ENCODE results near the gene ANP32A. TPM values are rescaled to one million over a fixed set of nuclear protein-coding genes. Genes with fewer than 3 reads are reported as not detected.
"Not testable (repeated sequence)": the region's sequence is repeated elsewhere in the genome, so short reads cannot be mapped to it uniquely, and the experiment has no call there.

ANP32A gene
- total and polyA plus RNA-seq, 4 donors: 71.4 to 167 (median 118) TPM

GRCh38 chr15:68767833-68768232 lies 52.9 kb downstream of the ANP32A start:
- WGBS (ENCODE audit: insufficient coverage): 50% methylated on average over 2 of the region's 4 CpGs
- no peaks in the 10 kb centered on the region for H3K4me1 ChIP-seq (ENCODE audit: control insufficient read depth, insufficient read depth, low read length)

GRCh38 chr15:68765602-68766368 lies 54.9 kb downstream of the ANP32A start:
- H3K4me3 ChIP-seq (ENCODE audit: low read depth, low read length): no peak overlapping the region

More at GRCh38 chr15:68767833-68768232, 52.9 kb downstream of the ANP32A start:
- no peaks in the 10 kb centered on the region for H3K27me3 ChIP-seq (ENCODE audit: control insufficient read depth, insufficient read depth, low read length)
- H3K4me3 ChIP-seq (ENCODE audit: low read depth, low read length): no peak overlapping the region
- H3K27ac ChIP-seq (ENCODE audit: low read depth, low read length): no peak overlapping the region
- H3K9me3 ChIP-seq (ENCODE audit: control insufficient read depth, insufficient read depth, low read length): no peaks in the 10 kb centered on the region
- DNase-seq (ENCODE audit: low read depth in 4 of 6, low spot score in 6 of 6): no peak
- no peaks in the 10 kb centered on the region for H3K36me3 ChIP-seq (ENCODE audit: control insufficient read depth, insufficient read depth, low read length)

GRCh38 chr15:68764090-68764489 lies 56.6 kb downstream of the ANP32A start:
- no CpG with 5 or more reads among the region's 1 CpG for WGBS (ENCODE audit: insufficient coverage)
- Histone ChIP-seq H3K27ac (ENCODE audit: low read depth, low read length) (no peak overlapping the region), H3K27me3 (ENCODE audit: control insufficient read depth, insufficient read depth, low read length) (no peaks in the 10 kb centered on the region), H3K4me3 (ENCODE audit: low read depth, low read length) (no peak overlapping the region), H3K4me1 (ENCODE audit: control insufficient read depth, insufficient read depth, low read length) (no peaks in the 10 kb centered on the region), H3K36me3 (ENCODE audit: control insufficient read depth, insufficient read depth, low read length) (no peaks in the 10 kb centered on the region), H3K9me3 (ENCODE audit: control insufficient read depth, insufficient read depth, low read length) (no peaks in the 10 kb centered on the region)
- DNase-seq (ENCODE audit: low read depth in 4 of 6, low spot score in 6 of 6): no peak

More at GRCh38 chr15:68765602-68766368, 54.9 kb downstream of the ANP32A start:
- no peaks in the 10 kb centered on the region for H3K27me3 ChIP-seq (ENCODE audit: control insufficient read depth, insufficient read depth, low read length)
- no peak overlapping the region for H3K27ac ChIP-seq (ENCODE audit: low read depth, low read length)
- no peaks in the 10 kb centered on the region for H3K9me3 ChIP-seq (ENCODE audit: control insufficient read depth, insufficient read depth, low read length)
- no peak for DNase-seq (ENCODE audit: low read depth in 4 of 6, low spot score in 6 of 6)
- WGBS (ENCODE audit: insufficient coverage): 66% methylated on average over 4 of the region's 11 CpGs
- no peaks in the 10 kb centered on the region for H3K36me3 ChIP-seq (ENCODE audit: control insufficient read depth, insufficient read depth, low read length)
- no peaks in the 10 kb centered on the region for H3K4me1 ChIP-seq (ENCODE audit: control insufficient read depth, insufficient read depth, low read length)

- Histone ChIP-seq H3K36me3 (ENCODE audit: control insufficient read depth, insufficient read depth, low read length) (no peaks in the 10 kb centered on the region), H3K4me3 (ENCODE audit: low read depth, low read length) (no peak overlapping the region), H3K27ac (ENCODE audit: low read depth, low read length) (no peak overlapping the region), H3K27me3 (ENCODE audit: control insufficient read depth, insufficient read depth, low read length) (no peaks in the 10 kb centered on the region), H3K9me3 (ENCODE audit: control insufficient read depth, insufficient read depth, low read length) (no peaks in the 10 kb centered on the region), H3K4me1 (ENCODE audit: control insufficient read depth, insufficient read depth, low read length) (no peaks in the 10 kb centered on the region)
- 93% methylated on average over 3 of the region's 4 CpGs for WGBS (ENCODE audit: insufficient coverage)
- no peak for DNase-seq (ENCODE audit: low read depth in 4 of 6, low spot score in 6 of 6)
These were observed 57.6 kb downstream of the ANP32A start for GRCh38 chr15:68763063-68763462.

DNA sequence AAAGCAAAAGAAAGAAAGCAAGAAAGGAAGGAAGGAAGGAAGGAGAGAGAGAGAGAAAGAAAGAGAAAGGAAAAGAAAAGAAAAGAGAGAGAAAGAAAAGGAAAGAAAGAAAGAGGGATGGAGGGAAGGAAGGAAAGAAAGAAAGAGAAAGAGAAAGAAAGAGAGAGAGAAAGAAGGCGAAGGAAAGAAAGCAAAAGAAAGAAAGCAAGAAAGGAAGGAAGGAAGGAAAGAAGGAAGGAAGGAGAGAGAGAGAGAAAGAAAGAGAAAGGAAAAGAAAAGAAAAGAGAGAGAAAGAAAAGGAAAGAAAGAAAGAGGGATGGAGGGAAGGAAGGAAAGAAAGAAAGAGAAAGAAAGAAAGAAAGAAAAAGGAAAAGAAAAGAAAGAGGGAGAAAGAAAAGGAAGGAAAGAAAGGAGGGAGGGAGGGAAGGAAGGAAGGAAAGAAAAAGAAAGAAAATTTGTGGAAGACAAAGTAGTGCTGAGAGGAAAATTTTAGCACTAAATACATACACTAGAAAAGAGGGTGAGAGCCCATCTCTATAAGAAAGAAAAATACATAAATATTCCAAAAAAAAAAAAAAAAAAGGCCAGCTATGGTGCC lies 60.6 kb downstream of the ANP32A start:
- H3K4me1 ChIP-seq (ENCODE audit: control insufficient read depth, insufficient read depth, low read length); H3K27ac ChIP-seq (ENCODE audit: low read depth, low read length); H3K27me3 ChIP-seq (ENCODE audit: control insufficient read depth, insufficient read depth, low read length); H3K36me3 ChIP-seq (ENCODE audit: control insufficient read depth, insufficient read depth, low read length); DNase-seq (ENCODE audit: low read depth in 4 of 6, low spot score in 6 of 6); H3K4me3 ChIP-seq (ENCODE audit: low read depth, low read length); H3K9me3 ChIP-seq (ENCODE audit: control insufficient read depth, insufficient read depth, low read length): not testable (repeated sequence)
- WGBS (ENCODE audit: insufficient coverage): 88% methylated on average over 1 of the region's 1 CpG

DNA sequence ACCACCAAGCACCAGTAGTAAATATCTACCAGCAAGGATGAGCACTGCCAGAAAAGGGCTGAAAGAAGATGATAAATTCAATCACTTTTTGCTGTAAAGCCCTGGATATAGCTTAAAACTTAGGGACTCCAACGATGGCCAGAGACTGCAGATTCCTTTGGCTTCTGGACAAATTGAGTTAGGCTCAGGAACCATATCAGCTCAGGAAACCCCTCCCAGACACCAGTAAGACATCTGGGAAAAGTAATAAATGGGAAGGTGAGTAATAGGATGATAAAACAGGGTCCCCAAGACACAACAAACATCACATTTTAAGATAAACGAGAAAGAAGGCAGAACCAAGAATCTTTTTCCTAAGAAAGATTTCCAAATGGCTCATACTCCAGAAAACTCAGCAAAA lies 65.0 kb downstream of the ANP32A start:
- no peak for DNase-seq (ENCODE audit: low read depth in 4 of 6, low spot score in 6 of 6)
- no peaks in the 10 kb centered on the region for H3K27me3 ChIP-seq (ENCODE audit: control insufficient read depth, insufficient read depth, low read length)
- no CpG with 5 or more reads among the region's 2 CpGs for WGBS (ENCODE audit: insufficient coverage)
- H3K27ac ChIP-seq (ENCODE audit: low read depth, low read length): no peak overlapping the region
- no peak overlapping the region for H3K4me3 ChIP-seq (ENCODE audit: low read depth, low read length)
- no peaks in the 10 kb centered on the region for H3K9me3 ChIP-seq (ENCODE audit: control insufficient read depth, insufficient read depth, low read length)
- no peaks in the 10 kb centered on the region for H3K4me1 ChIP-seq (ENCODE audit: control insufficient read depth, insufficient read depth, low read length)
- no peaks in the 10 kb centered on the region for H3K36me3 ChIP-seq (ENCODE audit: control insufficient read depth, insufficient read depth, low read length)

- Histone ChIP-seq H3K27ac (ENCODE audit: low read depth, low read length) (no peak overlapping the region), H3K27me3 (ENCODE audit: control insufficient read depth, insufficient read depth, low read length) (no peaks in the 10 kb centered on the region), H3K9me3 (ENCODE audit: control insufficient read depth, insufficient read depth, low read length) (no peaks in the 10 kb centered on the region), H3K4me1 (ENCODE audit: control insufficient read depth, insufficient read depth, low read length) (no peaks in the 10 kb centered on the region), H3K36me3 (ENCODE audit: control insufficient read depth, insufficient read depth, low read length) (no peaks in the 10 kb centered on the region), H3K4me3 (ENCODE audit: low read depth, low read length) (no peak overlapping the region)
- no peak for DNase-seq (ENCODE audit: low read depth in 4 of 6, low spot score in 6 of 6)
These were observed 69.1 kb downstream of the ANP32A start for GRCh38 chr15:68751622-68752021.

DNA sequence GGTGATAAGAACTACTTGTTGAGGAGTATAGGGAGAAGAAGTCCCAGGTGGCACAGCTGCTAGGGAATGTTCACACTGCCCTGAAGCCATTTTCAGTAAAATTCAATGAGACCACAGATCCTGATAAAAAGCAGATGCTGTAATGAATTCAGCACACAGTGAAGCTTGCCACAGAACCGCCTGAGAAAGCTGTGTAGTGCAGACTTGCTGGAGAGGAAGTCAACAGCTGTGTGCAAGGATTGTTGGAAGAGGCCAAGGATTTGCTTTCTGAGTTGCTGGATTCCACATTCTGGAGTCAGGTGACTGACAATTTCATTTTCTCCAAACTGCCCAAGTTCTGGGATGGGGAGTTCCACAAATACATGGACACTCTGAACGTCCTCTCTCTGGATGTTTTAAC lies 70.9 kb downstream of the ANP32A start:
- DNase-seq (ENCODE audit: low read depth in 4 of 6, low spot score in 6 of 6): no peak
- Histone ChIP-seq H3K4me3 (ENCODE audit: low read depth, low read length) (no peak overlapping the region), H3K9me3 (ENCODE audit: control insufficient read depth, insufficient read depth, low read length) (no peaks in the 10 kb centered on the region), H3K4me1 (ENCODE audit: control insufficient read depth, insufficient read depth, low read length) (no peaks in the 10 kb centered on the region), H3K27me3 (ENCODE audit: control insufficient read depth, insufficient read depth, low read length) (no peaks in the 10 kb centered on the region), H3K27ac (ENCODE audit: low read depth, low read length) (no peak overlapping the region), H3K36me3 (ENCODE audit: control insufficient read depth, insufficient read depth, low read length) (no peaks in the 10 kb centered on the region)
- WGBS (ENCODE audit: insufficient coverage): 78% methylated on average over 2 of the region's 2 CpGs

- Histone ChIP-seq H3K9me3 (ENCODE audit: control insufficient read depth, insufficient read depth, low read length) (no peaks in the 10 kb centered on the region), H3K27ac (ENCODE audit: low read depth, low read length) (no peak overlapping the region), H3K4me1 (ENCODE audit: control insufficient read depth, insufficient read depth, low read length) (no peaks in the 10 kb centered on the region), H3K36me3 (ENCODE audit: control insufficient read depth, insufficient read depth, low read length) (no peaks in the 10 kb centered on the region), H3K4me3 (ENCODE audit: low read depth, low read length) (no peak overlapping the region), H3K27me3 (ENCODE audit: control insufficient read depth, insufficient read depth, low read length) (no peaks in the 10 kb centered on the region)
- WGBS (ENCODE audit: insufficient coverage): 84% methylated on average over 7 of the region's 7 CpGs
- no peak for DNase-seq (ENCODE audit: low read depth in 4 of 6, low spot score in 6 of 6)
These were observed 71.3 kb downstream of the ANP32A start for GRCh38 chr15:68749365-68749764.

- no peaks in the 10 kb centered on the region for H3K27me3 ChIP-seq (ENCODE audit: control insufficient read depth, insufficient read depth, low read length)
- no peak overlapping the region for H3K27ac ChIP-seq (ENCODE audit: low read depth, low read length)
- H3K9me3 ChIP-seq (ENCODE audit: control insufficient read depth, insufficient read depth, low read length): no peaks in the 10 kb centered on the region
- no peak overlapping the region for H3K4me3 ChIP-seq (ENCODE audit: low read depth, low read length)
- 50% methylated on average over 1 of the region's 3 CpGs for WGBS (ENCODE audit: insufficient coverage)
- no peak for DNase-seq (ENCODE audit: low read depth in 4 of 6, low spot score in 6 of 6)
- H3K4me1 ChIP-seq (ENCODE audit: control insufficient read depth, insufficient read depth, low read length): peaks cover 8% of the 10 kb centered on the region
- no peaks in the 10 kb centered on the region for H3K36me3 ChIP-seq (ENCODE audit: control insufficient read depth, insufficient read depth, low read length)
These were observed 77.4 kb downstream of the ANP32A start for GRCh38 chr15:68743256-68743655.
